Neutrophil (primary cell): Measurements from ENCODE around the gene THSD4.

ENCODE experiments used
- H3K27ac ChIP-seq: fragments of 200-600 bp; sonication (generic); 2 replicates; pipeline ENCODE4 v1.5.1; 2016; ENCODE audit warnings: mild to moderate bottlenecking, moderate library complexity
- H3K27me3 ChIP-seq: fragments of 200-600 bp; sonication (generic); 2 replicates; pipeline ENCODE4 v1.6.0; 2016; ENCODE audit warnings: mild to moderate bottlenecking
- H3K36me3 ChIP-seq: fragments of 200-600 bp; sonication (generic); 2 replicates; pipeline ENCODE4 v1.5.1; 2017
- H3K4me1 ChIP-seq, 2 experiments: fragments of 200-600 bp in 1 of 2; sonication (generic) in 1 of 2; 1 replicate in 1 of 2; 2 replicates in 1 of 2; pipeline versions ENCODE4 v1.5.1 to v1.6.1; 2013 to 2016; ENCODE audit warnings: low read depth in 1 of 2, low read length in 1 of 2, mild to moderate bottlenecking in 1 of 2, moderate library complexity in 1 of 2; ENCODE audit not compliant: control insufficient read depth in 1 of 2, insufficient read depth in 1 of 2
- H3K4me3 ChIP-seq, 2 experiments: fragments of 200-600 bp in 1 of 2; sonication (generic) in 1 of 2; 1 replicate in 1 of 2; 2 replicates in 1 of 2; pipeline ENCODE4 v1.5.1; 2013 to 2016; ENCODE audit warnings: low read depth in 1 of 2, low read length in 1 of 2, mild to moderate bottlenecking in 1 of 2, moderate library complexity in 1 of 2
- H3K9me3 ChIP-seq: fragments of 200-600 bp; sonication (generic); 2 replicates; pipeline ENCODE4 v1.5.1; 2016
- TF ChIP-seq, protein P1 (sequence below): fragments of 200-600 bp; sonication (generic); IDR thresholded peaks from 2 replicates; pipeline ENCODE4 v1.5.1; 2016; ENCODE audit warnings: antibody characterized with exemption

Gene THSD4

DNA sequence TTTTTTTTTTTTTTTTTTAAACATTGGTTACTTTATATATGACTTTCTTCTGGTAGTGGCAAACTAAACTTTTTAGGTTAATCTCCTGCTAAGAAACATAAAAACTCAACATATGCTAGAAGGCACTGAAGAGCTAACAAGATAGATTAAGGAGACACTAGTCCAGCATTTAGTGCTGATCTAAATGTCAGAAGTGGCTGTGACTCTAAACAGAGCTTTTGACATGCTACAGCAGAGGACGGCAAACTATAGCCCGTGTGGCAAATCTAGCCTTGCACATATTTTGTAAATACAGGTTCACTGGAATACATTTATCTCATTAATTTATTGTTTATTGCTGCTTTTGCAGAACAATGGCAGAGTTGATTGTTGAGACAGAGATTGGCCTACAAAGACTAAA, 715.7 kb downstream of the THSD4 start:
- no peaks in the 10 kb centered on the region for H3K36me3 ChIP-seq
- no peaks in the 10 kb centered on the region for H3K4me1 ChIP-seq
- H3K27me3 ChIP-seq = no peaks in the 10 kb centered on the region
- no peak overlapping the region for H3K4me3 ChIP-seq
- TF ChIP-seq, protein P1, sequence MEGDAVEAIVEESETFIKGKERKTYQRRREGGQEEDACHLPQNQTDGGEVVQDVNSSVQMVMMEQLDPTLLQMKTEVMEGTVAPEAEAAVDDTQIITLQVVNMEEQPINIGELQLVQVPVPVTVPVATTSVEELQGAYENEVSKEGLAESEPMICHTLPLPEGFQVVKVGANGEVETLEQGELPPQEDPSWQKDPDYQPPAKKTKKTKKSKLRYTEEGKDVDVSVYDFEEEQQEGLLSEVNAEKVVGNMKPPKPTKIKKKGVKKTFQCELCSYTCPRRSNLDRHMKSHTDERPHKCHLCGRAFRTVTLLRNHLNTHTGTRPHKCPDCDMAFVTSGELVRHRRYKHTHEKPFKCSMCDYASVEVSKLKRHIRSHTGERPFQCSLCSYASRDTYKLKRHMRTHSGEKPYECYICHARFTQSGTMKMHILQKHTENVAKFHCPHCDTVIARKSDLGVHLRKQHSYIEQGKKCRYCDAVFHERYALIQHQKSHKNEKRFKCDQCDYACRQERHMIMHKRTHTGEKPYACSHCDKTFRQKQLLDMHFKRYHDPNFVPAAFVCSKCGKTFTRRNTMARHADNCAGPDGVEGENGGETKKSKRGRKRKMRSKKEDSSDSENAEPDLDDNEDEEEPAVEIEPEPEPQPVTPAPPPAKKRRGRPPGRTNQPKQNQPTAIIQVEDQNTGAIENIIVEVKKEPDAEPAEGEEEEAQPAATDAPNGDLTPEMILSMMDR = no peak
- no peaks in the 10 kb centered on the region for H3K9me3 ChIP-seq
- no peak overlapping the region for H3K27ac ChIP-seq
